Measurements from ENCODE around the gene CAMK1D.
"Not testable (repeated sequence)": the region's sequence is repeated elsewhere in the genome, so short reads cannot be mapped to it uniquely, and the experiment has no call there.

The CAMK1D gene

DNA sequence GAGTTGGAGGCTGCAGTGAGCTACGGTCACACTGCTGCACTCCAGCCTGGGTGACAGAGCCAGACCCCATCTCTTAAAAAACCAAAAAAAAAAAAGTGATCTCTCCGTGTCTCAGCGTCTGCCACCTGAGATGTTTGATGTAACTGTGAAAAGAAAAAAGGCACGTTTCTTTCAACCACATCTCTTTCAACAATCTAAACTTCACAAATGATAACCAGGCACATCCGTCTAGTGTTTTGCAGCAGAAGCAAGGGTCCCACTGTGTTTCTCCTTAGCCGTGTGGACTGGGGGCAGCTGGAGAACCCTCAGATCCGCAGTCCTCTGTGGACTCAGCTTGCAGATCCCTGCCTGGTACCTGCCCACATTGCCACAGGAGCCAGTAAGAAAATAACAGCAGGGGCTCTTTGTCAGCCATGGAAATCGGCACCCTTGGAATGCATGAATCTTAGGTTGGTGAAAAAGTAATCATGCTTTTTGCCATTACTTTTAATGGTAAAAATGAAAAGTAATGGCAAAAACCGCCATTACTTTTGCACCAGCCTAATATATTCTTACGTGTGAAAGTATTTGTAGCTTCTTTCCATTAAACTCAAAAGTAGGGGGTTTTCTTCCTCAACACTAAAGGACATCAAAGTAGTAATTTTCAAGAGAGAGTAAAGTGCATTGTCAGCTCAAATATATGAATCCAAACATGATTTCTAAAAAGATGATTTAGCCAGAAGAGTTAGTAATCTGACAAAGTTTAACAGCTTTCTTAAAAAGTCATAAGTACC lies 375.6 kb downstream of the CAMK1D start:
- no peaks in the 10 kb centered on the region for H3K9me3 ChIP-seq
- intact Hi-C loops (cut with DNase I; ENCODE audit: low total_unique reads), result no loop called here
- no peaks in the 10 kb centered on the region for H3K27me3 ChIP-seq
- no peak overlapping the region for H3K4me3 ChIP-seq
- TF ChIP-seq CTCF (IDR thresholded peaks at IDR 0.05), result no peak
- no peak overlapping the region for H3K27ac ChIP-seq
- no peaks in the 10 kb centered on the region for H3K36me3 ChIP-seq
- DNase-seq, result no peak
- peaks cover 0 to 21% (median 9%) of the 10 kb centered on the region in 4 donors for H3K4me1 ChIP-seq

DNA sequence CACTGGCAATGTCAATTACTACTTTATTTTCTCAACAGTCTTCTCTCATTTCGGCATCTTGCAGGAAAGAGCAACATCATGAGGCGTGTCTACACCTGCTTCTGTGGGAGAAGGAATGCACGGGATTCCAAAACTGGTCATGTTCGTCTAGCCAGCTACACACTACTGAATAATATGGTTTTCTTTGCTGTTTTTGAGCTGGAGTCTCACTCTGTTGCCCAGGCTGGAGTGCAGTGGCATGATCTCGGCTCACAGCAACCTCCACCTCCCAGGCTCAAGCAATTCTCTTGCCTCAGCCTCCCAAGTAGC lies 376.2 kb downstream of the CAMK1D start:
- H3K4me3 ChIP-seq; H3K36me3 ChIP-seq; H3K27ac ChIP-seq; H3K9me3 ChIP-seq; H3K27me3 ChIP-seq; intact Hi-C loops (cut with DNase I; ENCODE audit: low total_unique reads); DNase-seq: not testable (repeated sequence)
- peaks cover 0 to 18% (median 7%) of the 10 kb centered on the region in 4 donors for H3K4me1 ChIP-seq

GRCh38 chr10:12726971-12727831 lies 377.9 kb downstream of the CAMK1D start:
- Histone ChIP-seq H3K4me3 (no peak overlapping the region), H3K9me3 (no peaks in the 10 kb centered on the region), H3K36me3 (no peaks in the 10 kb centered on the region), H3K27ac (no peak overlapping the region), H3K27me3 (no peaks in the 10 kb centered on the region), H3K4me1 (peaks cover 0 to 7% (median 1%) of the 10 kb centered on the region in 4 donors)
- intact Hi-C loops (cut with DNase I; ENCODE audit: low total_unique reads), result no loop called here
- TF ChIP-seq CTCF (IDR thresholded peaks at IDR 0.05), result no peak
- no peak for DNase-seq

DNA sequence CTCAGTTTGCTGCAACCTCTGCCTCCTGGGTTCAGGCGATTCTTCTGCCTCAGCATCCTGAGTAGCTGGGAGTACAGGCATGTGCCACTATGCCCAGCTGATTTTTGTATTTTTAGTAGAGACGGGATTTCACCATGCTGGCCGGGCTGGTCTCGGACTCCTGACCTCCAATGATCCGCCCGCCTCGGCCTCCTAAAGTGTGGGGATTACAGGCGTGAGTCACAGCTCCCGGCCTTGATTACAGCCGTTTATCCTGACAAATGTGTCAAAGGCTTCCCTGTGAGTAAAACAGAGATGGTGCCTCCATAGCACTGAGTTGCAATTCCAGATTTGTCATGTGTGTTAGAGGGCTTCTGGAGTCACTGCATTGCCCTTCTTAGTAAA lies 378.5 kb downstream of the CAMK1D start:
- peak; percentile 51 to 76 for DNase-seq
- H3K27ac ChIP-seq, result no peak overlapping the region
- intact Hi-C loops (cut with DNase I; ENCODE audit: low total_unique reads), result no loop called here
- no peaks in the 10 kb centered on the region for H3K36me3 ChIP-seq
- H3K9me3 ChIP-seq, result no peaks in the 10 kb centered on the region
- peaks cover 0 to 7% (median 1%) of the 10 kb centered on the region in 4 donors for H3K4me1 ChIP-seq
- TF ChIP-seq CTCF (IDR thresholded peaks at IDR 0.05), result no peak
- no peaks in the 10 kb centered on the region for H3K27me3 ChIP-seq
- no peak overlapping the region for H3K4me3 ChIP-seq

DNA sequence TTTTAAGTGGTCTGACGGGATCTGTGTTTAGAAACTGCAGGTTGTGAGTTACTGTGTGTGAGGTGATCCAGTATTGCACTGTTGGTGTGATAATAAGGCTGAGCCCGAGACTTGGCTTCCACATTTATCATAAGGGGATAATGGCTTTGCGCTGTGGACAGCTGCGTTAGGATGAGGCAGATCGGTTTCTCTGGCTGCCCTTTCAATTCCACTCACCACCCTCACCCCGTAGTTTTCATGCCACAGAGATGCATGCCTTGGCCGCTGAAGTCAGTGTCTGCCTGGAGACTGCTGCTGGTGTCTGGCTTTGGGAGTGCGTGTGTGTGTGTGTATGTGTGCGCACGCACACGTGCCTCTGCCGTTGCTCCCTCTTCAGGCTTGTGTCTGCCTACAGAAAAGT lies 379.1 kb downstream of the CAMK1D start:
- H3K4me3 ChIP-seq, result no peak overlapping the region
- peaks cover 0 to 7% (median 1%) of the 10 kb centered on the region in 4 donors for H3K4me1 ChIP-seq
- no peak for DNase-seq
- intact Hi-C loops (cut with DNase I; ENCODE audit: low total_unique reads), result no loop called here
- H3K36me3 ChIP-seq, result no peaks in the 10 kb centered on the region
- H3K9me3 ChIP-seq, result no peaks in the 10 kb centered on the region
- H3K27me3 ChIP-seq, result no peaks in the 10 kb centered on the region
- no peak for TF ChIP-seq CTCF (IDR thresholded peaks at IDR 0.05)
- no peak overlapping the region for H3K27ac ChIP-seq

DNA sequence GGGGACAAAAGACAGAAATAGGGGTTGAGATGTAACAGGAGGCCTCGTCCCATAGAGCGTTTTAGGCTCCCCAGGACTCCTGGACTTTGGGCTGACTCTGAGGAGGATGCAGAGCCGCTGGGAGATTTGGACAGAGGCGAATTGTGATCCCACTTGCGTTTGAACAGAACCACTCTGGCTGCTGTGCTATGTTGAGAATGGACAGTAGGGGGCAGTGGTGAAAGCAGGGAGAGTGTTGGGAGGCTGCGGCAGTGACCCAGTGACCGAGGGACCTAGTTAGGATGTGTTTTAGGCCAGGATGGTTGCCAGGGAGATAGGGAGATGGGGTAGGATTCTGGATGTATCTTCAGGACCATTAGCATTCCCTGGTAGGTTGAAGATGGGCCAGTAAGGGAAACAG lies 380.5 kb downstream of the CAMK1D start:
- H3K27ac ChIP-seq, result peak overlapping the region in 1 of 2 donors; percentile 47
- H3K27me3 ChIP-seq, result no peaks in the 10 kb centered on the region
- no peaks in the 10 kb centered on the region for H3K36me3 ChIP-seq
- H3K9me3 ChIP-seq, result no peaks in the 10 kb centered on the region
- peaks cover 0 to 7% (median 1%) of the 10 kb centered on the region in 4 donors for H3K4me1 ChIP-seq
- intact Hi-C loops (cut with DNase I; ENCODE audit: low total_unique reads), result no loop called here
- no peak for DNase-seq
- peak; percentile 13 to 14 for TF ChIP-seq CTCF (IDR thresholded peaks at IDR 0.05)
- no peak overlapping the region for H3K4me3 ChIP-seq
